GM15510 (cell line): Measurements from ENCODE around the gene CHL1.
A peak's percentile ranks its signal among the peaks of the same experiment; 100 is the strongest.

ENCODE experiments used
- POLR2A ChIP-seq: IDR thresholded peaks from 3 replicates; pipeline ENCODE4 v1.6.1; 2011; ENCODE audit warnings: borderline replicate concordance; ENCODE audit not compliant: insufficient read length; ENCODE audit errors: extremely low read depth

CHL1 gene

GRCh38 chr3:196311-197148 is at the start of gene CHL1:
Gene CHL1, plus strand, starts transcription at chr3:196763. Its CDS starts 123,014 bp downstream, at chr3:319777.
- TF ChIP-seq POLR2A, result no peak

- TF ChIP-seq POLR2A, result no peak
Measured at GRCh38 chr3:151614-152189, 44.9 kb upstream of the CHL1 start.

- TF ChIP-seq POLR2A, result no peak
Measured at GRCh38 chr3:159974-160373, 36.6 kb upstream of the CHL1 start.

GRCh38 chr3:166071-166470 is 30.5 kb upstream of the CHL1 start:
- no peak for TF ChIP-seq POLR2A

- TF ChIP-seq POLR2A, result no peak
Measured at GRCh38 chr3:166799-167198, 29.8 kb upstream of the CHL1 start.

GRCh38 chr3:173886-174285 is 22.7 kb upstream of the CHL1 start:
- TF ChIP-seq POLR2A, result no peak

GRCh38 chr3:184976-185375 is 11.6 kb upstream of the CHL1 start:
- no peak for TF ChIP-seq POLR2A

GRCh38 chr3:192215-192929 is 4.2 kb upstream of the CHL1 start:
- TF ChIP-seq POLR2A, result no peak

- TF ChIP-seq POLR2A, result no peak
Measured at GRCh38 chr3:194001-194400, 2.6 kb upstream of the CHL1 start.

GRCh38 chr3:194421-194820 is 2.1 kb upstream of the CHL1 start:
- no peak for TF ChIP-seq POLR2A

- no peak for TF ChIP-seq POLR2A
Measured at GRCh38 chr3:195666-196065, 897 bp upstream of the CHL1 start.

GRCh38 chr3:197149-197827 is 725 bp downstream of the CHL1 start:
- TF ChIP-seq POLR2A, result peak; percentile 29

- TF ChIP-seq POLR2A, result peak; percentile 21
Measured at GRCh38 chr3:197828-198491, 1.4 kb downstream of the CHL1 start.

GRCh38 chr3:199835-200234 is 3.3 kb downstream of the CHL1 start:
- no peak for TF ChIP-seq POLR2A
